ENCODE data around the gene CANT1. TPM values are rescaled to one million over a fixed set of nuclear protein-coding genes. Genes with fewer than 3 reads are reported as not detected.

Gene CANT1
- total and polyA plus RNA-seq, 2 of the 13 experiments (the other 11 are each of a cell fraction or from before 2014, with no cell fraction given) = 34.1 to 42.1 TPM

DNA sequence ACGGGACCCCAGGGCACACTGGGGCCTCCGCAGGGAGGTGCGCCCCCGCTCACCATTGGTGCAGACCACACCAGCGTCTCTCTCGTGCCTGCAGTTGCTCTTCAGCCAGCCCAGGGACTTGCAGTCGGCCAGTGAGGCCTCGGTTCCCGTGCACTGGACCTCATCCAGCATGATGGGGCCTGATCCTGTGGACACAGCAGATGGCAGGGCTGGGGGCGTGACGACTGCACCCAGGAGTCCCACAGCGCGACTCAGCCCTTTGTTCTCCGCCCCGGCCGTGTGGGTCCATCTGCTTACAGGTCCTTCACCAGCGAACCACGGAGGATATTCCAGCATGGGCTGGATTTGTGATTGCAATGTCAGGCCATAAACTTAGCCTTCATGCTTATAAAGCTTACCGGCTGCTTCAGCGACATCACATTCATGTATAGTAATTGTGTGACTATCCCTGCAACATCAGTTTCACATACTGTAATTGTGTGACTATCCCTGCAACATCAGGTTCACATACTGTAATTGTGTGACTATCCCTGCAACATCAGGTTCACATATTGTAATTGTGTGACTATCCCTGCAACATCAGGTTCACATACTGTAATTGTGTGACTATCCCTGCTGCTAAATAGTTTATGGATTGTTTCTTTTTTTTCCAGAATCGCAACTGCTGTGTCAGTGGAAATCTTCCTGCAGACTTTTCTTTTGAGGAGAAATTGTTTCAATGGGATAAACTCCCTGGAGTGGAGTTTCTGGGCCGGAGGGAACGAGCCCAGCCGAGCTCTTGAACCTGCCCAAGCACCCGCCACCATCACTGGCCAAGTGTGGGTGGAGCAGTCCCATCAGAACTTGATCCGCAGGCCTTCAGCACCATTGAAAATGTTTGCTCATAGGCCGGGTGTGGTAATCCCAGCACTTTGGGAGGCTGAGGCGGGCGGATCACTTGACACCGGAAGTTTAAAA lies 34.7 kb downstream of the CANT1 start (continued):
- TF ChIP-seq, protein P1, sequence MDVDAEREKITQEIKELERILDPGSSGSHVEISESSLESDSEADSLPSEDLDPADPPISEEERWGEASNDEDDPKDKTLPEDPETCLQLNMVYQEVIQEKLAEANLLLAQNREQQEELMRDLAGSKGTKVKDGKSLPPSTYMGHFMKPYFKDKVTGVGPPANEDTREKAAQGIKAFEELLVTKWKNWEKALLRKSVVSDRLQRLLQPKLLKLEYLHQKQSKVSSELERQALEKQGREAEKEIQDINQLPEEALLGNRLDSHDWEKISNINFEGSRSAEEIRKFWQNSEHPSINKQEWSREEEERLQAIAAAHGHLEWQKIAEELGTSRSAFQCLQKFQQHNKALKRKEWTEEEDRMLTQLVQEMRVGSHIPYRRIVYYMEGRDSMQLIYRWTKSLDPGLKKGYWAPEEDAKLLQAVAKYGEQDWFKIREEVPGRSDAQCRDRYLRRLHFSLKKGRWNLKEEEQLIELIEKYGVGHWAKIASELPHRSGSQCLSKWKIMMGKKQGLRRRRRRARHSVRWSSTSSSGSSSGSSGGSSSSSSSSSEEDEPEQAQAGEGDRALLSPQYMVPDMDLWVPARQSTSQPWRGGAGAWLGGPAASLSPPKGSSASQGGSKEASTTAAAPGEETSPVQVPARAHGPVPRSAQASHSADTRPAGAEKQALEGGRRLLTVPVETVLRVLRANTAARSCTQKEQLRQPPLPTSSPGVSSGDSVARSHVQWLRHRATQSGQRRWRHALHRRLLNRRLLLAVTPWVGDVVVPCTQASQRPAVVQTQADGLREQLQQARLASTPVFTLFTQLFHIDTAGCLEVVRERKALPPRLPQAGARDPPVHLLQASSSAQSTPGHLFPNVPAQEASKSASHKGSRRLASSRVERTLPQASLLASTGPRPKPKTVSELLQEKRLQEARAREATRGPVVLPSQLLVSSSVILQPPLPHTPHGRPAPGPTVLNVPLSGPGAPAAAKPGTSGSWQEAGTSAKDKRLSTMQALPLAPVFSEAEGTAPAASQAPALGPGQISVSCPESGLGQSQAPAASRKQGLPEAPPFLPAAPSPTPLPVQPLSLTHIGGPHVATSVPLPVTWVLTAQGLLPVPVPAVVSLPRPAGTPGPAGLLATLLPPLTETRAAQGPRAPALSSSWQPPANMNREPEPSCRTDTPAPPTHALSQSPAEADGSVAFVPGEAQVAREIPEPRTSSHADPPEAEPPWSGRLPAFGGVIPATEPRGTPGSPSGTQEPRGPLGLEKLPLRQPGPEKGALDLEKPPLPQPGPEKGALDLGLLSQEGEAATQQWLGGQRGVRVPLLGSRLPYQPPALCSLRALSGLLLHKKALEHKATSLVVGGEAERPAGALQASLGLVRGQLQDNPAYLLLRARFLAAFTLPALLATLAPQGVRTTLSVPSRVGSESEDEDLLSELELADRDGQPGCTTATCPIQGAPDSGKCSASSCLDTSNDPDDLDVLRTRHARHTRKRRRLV (CRISPR knock-in tag; IDR thresholded peaks at IDR 0.05) = no peak

DNA sequence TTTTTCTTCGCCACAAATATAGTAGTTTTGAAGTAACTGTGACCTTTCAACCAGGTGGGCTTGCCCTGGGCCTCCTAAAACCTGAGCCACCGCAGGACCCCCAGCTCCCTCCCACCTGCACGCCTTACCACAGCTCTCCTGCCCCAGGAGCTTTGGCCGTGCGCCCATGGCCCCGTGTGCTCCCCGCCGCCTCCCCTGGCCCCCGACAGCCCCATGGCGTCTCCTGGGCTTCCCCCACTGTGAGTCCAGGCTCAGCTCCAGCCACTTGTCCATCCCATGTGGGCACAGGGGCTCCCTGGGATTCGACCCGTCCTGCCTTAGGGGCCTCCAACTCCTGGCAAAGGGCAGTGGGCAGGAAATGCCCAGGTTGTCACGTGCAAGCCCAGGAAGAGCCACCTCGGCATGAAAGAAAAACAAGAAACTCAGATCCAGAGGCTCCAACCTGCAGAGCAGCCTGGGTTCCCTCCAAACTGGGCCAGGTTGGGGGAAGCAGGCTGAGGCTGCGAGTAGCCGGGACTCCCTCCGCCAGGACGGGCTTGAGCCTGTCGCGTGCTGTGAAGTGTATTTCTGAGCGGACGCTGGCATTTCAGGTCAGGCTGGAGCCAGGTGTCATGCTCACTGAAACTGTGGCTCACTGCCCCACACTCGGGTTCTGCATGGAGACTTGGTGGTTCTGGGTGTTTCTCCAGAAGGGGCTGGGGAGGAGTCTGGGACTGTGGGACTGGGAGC lies 35.6 kb downstream of the CANT1 start:
- BruUV-seq (replicated peaks) = no TSS peak
- in situ Hi-C loops (cut with HindIII; ENCODE audit: extremely low pct_ligation_motif_present, low pct_unique_long_range_greater_than_20kb) = loop anchor here (5.0 kb wide), 1 partner anchor 92 kb away; no protein-coding TSS in a partner anchor
- no peaks in the 10 kb centered on the region; a peak in 1 of 5 replicates for H3K27me3 ChIP-seq (ENCODE audit: control insufficient read depth in 1 of 2, insufficient read depth in 2 of 2, low read length in 2 of 2)
- no peak overlapping the region for H3K4me3 ChIP-seq (replicated peaks in 1 of 3; ENCODE audit: insufficient read depth in 1 of 3, low read depth in 2 of 3, low read length in 3 of 3)
- peaks cover 21% of the 10 kb centered on the region for H3K79me2 ChIP-seq (ENCODE audit: insufficient read depth, low read length)
- peaks cover 55% of the 10 kb centered on the region for H3K4me1 ChIP-seq (ENCODE audit: insufficient read depth, low read length)
- no peak for FAIRE-seq
- POLR2A ChIA-PET = interaction anchor here (3.4 to 5.1 kb wide), 2 partner anchors 12 to 108 kb away, joined by 15 to 25 read pairs; no protein-coding TSS in a partner anchor
- WGBS (ENCODE audit: low lambda C conversion rate) = 94% methylated on average over 23 of the region's 23 CpGs
- H4K20me1 ChIP-seq (ENCODE audit: insufficient read depth, low read length) = peaks cover 18% of the 10 kb centered on the region; the same call in 1 of the 2 replicates
- H3K4me2 ChIP-seq (ENCODE audit: low read depth, low read length) = no peak overlapping the region
- intact Hi-C loops (cut with micrococcal nuclease; ENCODE audit: unreplicated experiment) = no loop called here
- H3K9me3 ChIP-seq (ENCODE audit: low read length) = no peaks in the 10 kb centered on the region
- no peak overlapping the region for H3K27ac ChIP-seq (ENCODE audit: extremely low read length, insufficient read depth, low read length)
- no peak for DNase-seq (ENCODE audit: low spot score)
- H3K36me3 ChIP-seq (replicated peaks in 1 of 2; ENCODE audit: control insufficient read depth in 1 of 2, insufficient read depth in 2 of 2, low read length in 2 of 2) = peaks cover 11 to 54% of the 10 kb centered on the region in 2 experiments
- ATAC-seq = no peak
- CTCF ChIA-PET (ENCODE audit: low intra/inter-chr PET ratio, low total read pairs) = no interaction called here
- no peak overlapping the region for H2AFZ ChIP-seq (ENCODE audit: low read length)
- no peak overlapping the region for H3K9ac ChIP-seq (ENCODE audit: insufficient read depth, low read depth, low read length)
- TF ChIP-seq ZC3H4 (CRISPR knock-in tag; IDR thresholded peaks at IDR 0.05; ENCODE audit: borderline replicate concordance) = peak; percentile 42; the same call in 1 of the 2 replicates
- TF ChIP-seq AGO1 (IDR thresholded peaks at IDR 0.05; ENCODE audit: low read depth, low read length, poor library complexity, severe bottlenecking) = peak; percentile 26
- no peak for TF ChIP-seq DNMT1 (CRISPR knock-in tag; IDR thresholded peaks at IDR 0.05)
- TF ChIP-seq ZNF891 (CRISPR knock-in tag; IDR thresholded peaks at IDR 0.05) = peak; percentile 36; the same call in 1 of the 2 replicates
- TF ChIP-seq TAF15 (IDR thresholded peaks at IDR 0.05; ENCODE audit: low read depth, low read length, poor library complexity, severe bottlenecking) = peak; percentile 24
- TF ChIP-seq, protein P2, sequence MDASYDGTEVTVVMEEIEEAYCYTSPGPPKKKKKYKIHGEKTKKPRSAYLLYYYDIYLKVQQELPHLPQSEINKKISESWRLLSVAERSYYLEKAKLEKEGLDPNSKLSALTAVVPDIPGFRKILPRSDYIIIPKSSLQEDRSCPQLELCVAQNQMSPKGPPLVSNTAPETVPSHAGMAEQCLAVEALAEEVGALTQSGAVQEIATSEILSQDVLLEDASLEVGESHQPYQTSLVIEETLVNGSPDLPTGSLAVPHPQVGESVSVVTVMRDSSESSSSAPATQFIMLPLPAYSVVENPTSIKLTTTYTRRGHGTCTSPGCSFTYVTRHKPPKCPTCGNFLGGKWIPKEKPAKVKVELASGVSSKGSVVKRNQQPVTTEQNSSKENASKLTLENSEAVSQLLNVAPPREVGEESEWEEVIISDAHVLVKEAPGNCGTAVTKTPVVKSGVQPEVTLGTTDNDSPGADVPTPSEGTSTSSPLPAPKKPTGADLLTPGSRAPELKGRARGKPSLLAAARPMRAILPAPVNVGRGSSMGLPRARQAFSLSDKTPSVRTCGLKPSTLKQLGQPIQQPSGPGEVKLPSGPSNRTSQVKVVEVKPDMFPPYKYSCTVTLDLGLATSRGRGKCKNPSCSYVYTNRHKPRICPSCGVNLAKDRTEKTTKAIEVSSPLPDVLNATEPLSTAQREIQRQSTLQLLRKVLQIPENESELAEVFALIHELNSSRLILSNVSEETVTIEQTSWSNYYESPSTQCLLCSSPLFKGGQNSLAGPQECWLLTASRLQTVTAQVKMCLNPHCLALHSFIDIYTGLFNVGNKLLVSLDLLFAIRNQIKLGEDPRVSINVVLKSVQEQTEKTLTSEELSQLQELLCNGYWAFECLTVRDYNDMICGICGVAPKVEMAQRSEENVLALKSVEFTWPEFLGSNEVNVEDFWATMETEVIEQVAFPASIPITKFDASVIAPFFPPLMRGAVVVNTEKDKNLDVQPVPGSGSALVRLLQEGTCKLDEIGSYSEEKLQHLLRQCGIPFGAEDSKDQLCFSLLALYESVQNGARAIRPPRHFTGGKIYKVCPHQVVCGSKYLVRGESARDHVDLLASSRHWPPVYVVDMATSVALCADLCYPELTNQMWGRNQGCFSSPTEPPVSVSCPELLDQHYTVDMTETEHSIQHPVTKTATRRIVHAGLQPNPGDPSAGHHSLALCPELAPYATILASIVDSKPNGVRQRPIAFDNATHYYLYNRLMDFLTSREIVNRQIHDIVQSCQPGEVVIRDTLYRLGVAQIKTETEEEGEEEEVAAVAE (CRISPR knock-in tag; IDR thresholded peaks at IDR 0.05; ENCODE audit: borderline replicate concordance) = no peak
- TF ChIP-seq POLR2G (IDR thresholded peaks at IDR 0.05; ENCODE audit: low read depth, low read length) = peak; percentile 28; the same call in 1 of the 2 replicates
- peak; percentile 87 for TF ChIP-seq AGO2 (optimal IDR thresholded peaks at IDR 0.05; ENCODE audit: low read depth, low read length)
